PC-3 (cell line): ENCODE data around the gene ANO7. TPM values are rescaled to one million over a fixed set of nuclear protein-coding genes. Genes with fewer than 3 reads are reported as not detected.

Experiments used
- ATAC-seq: fragments of 200-7000 bp; cut with Tn5 transposase; 2 replicates; pipeline ENCODE4 v1.9.1; 2020; ENCODE audit warnings: mild to moderate bottlenecking, moderate library complexity
- BruUV-seq: library from RNA; stranded (reverse); fragments of 400-500 nt; replicated peaks from 2 replicates; lab custom pipeline; 2021; lab: Mats Ljungman, UMichigan
- CTCF ChIA-PET: fragments of 300-600 bp; sonication (Branson Sonifier 250); formaldehyde crosslinking; loops from one replicate; lab custom pipeline; 2022; ENCODE audit warnings: antibody characterized with exemption; lab: Charles Lee
- POLR2A ChIA-PET: fragments of 300-600 bp; sonication (Branson Sonifier 250); formaldehyde crosslinking; loops from one replicate; lab custom pipeline; 2022; ENCODE audit warnings: antibody characterized with exemption; ENCODE audit not compliant: unreplicated experiment; lab: Charles Lee
- DNase-seq: peaks from one replicate; pipeline ENCODE4 v3.0.0-alpha.2; 2015
- H2AFZ ChIP-seq: fragments of 300-600 bp; sonication (generic); 2 replicates; pipeline ENCODE4 v1.6.0; 2016; ENCODE audit warnings: antibody characterized with exemption, low read length
- H3F3A ChIP-seq: fragments of 300-600 bp; sonication (generic); one replicate; pipeline ENCODE4 v1.6.0; 2017; ENCODE audit warnings: antibody characterized with exemption, low read length, control low read depth, mild to moderate bottlenecking; ENCODE audit not compliant: unreplicated experiment
- H3K27ac ChIP-seq: fragments of 300-600 bp; sonication (generic); 2 replicates; pipeline ENCODE4 v1.5.1; 2016; ENCODE audit warnings: mild to moderate bottlenecking, low read length
- H3K27me3 ChIP-seq: fragments of 300-600 bp; sonication (generic); 2 replicates; pipeline ENCODE4 v1.6.1; 2016; ENCODE audit warnings: low read length, mixed read lengths
- H3K36me3 ChIP-seq: fragments of 300-600 bp; sonication (generic); 2 replicates; pipeline ENCODE4 v1.6.1; 2016; ENCODE audit warnings: low read depth, mixed run types, low read length, mixed read lengths
- H3K4me1 ChIP-seq: fragments of 300-600 bp; sonication (generic); 2 replicates; pipeline ENCODE4 v1.5.1; 2016; ENCODE audit warnings: low read length; ENCODE audit not compliant: insufficient read depth
- H3K4me2 ChIP-seq: fragments of 300-600 bp; sonication (generic); 2 replicates; pipeline ENCODE4 v1.6.0; 2016; ENCODE audit warnings: low read length
- H3K4me3 ChIP-seq: fragments of 300-600 bp; sonication (generic); 2 replicates; pipeline ENCODE4 v1.5.1; 2016; ENCODE audit warnings: mild to moderate bottlenecking, low read length, mixed read lengths
- H3K79me2 ChIP-seq: fragments of 300-600 bp; sonication (generic); 2 replicates; pipeline ENCODE4 v1.6.1; 2017; ENCODE audit warnings: low read length, mixed read lengths
- H3K9ac ChIP-seq: fragments of 300-600 bp; sonication (generic); 2 replicates; pipeline ENCODE4 v1.6.0; 2016; ENCODE audit warnings: mild to moderate bottlenecking, low read length
- H3K9me2 ChIP-seq: fragments of 300-600 bp; sonication (generic); replicated peaks from 2 replicates; pipeline ENCODE4 v1.6.1; 2016; ENCODE audit warnings: mixed run types, low read length, mixed read lengths
- H3K9me3 ChIP-seq: fragments of 300-600 bp; sonication (generic); 2 replicates; pipeline ENCODE4 v1.6.1; 2016; ENCODE audit warnings: low read length, mixed read lengths
- H4K20me1 ChIP-seq: fragments of 300-600 bp; sonication (generic); 2 replicates; pipeline ENCODE4 v1.6.1; 2016; ENCODE audit warnings: low read length, mixed read lengths
- EZH2 ChIP-seq: fragments of 300-600 bp; sonication (generic); IDR thresholded peaks from one replicate; pipeline ENCODE4 v1.6.1; 2017; ENCODE audit warnings: antibody characterized with exemption, mild to moderate bottlenecking, low read length; ENCODE audit not compliant: unreplicated experiment
- EZH2phosphoT487 ChIP-seq: fragments of 300-600 bp; sonication (generic); IDR thresholded peaks from 2 replicates; pipeline ENCODE4 v1.6.1; 2018; ENCODE audit warnings: mild to moderate bottlenecking, antibody characterized with exemption, low read length, borderline replicate concordance
- intact Hi-C: fragments of 100-400 bp; cut with micrococcal nuclease; formaldehyde crosslinking; loops from 2 replicates; pipeline ENCODE4 v1.9.0; 2023
- total RNA-seq: library from RNA; depleted of rRNA; stranded (reverse); fragments of >200 nt; gene quantifications from 2 replicates; pipeline ENCODE4 v1.2.3, GENCODE V29; 2014
- TF ChIP-seq, protein P1 (sequence below): fragments of 300-600 bp; sonication (generic); conservative IDR thresholded peaks from 2 replicates; pipeline ENCODE4 v1.5.1; 2017; ENCODE audit warnings: antibody characterized with exemption, low read depth, mild to moderate bottlenecking, low read length

ANO7 gene
- total RNA-seq, 1 experiment from 2014 or later: 2.6 TPM

DNA sequence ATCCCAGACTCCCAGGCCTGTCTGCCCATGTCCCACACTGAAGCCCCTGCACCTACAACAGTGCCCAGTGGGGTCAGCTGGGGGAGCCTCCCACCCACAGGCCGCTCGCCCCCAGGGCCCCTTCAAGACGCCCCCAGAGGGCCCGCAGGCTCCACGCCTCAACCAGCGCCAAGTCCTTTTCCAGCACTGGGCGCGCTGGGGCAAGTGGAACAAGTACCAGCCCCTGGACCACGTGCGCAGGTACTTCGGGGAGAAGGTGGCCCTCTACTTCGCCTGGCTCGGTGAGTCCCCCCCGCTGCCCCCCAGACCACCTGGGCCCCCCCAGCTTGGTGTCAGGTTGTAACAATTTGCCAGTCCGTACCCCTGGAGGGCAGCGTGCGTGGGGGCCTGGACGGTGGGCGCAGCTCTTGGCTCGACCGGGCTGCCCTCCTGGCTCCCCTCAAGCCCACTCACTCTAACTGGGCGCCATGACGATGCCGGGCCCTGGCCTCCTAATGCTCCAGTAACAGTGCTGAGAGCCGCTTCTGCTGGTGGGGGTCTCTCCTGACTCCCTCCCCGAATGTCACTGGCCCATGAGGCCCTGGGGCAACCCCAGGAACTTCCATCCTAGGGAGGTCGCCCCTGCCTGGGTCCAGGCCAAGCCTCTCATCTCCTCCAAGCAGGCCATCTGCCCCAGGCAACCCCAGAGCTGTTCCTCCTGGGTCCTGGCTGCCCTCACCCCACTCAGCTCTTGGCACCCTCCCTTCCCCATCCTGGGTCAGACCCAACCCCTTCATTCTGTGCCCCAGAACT is 14.9 kb downstream of the ANO7 start:
- no peaks in the 10 kb centered on the region for H3K9me3 ChIP-seq
- H3K4me2 ChIP-seq: no peak overlapping the region
- no peaks in the 10 kb centered on the region for H3K27me3 ChIP-seq
- no peaks in the 10 kb centered on the region for H3F3A ChIP-seq
- H3K9me2 ChIP-seq: no peaks in the 10 kb centered on the region
- H2AFZ ChIP-seq: no peak overlapping the region
- POLR2A ChIA-PET: no interaction called here
- H3K79me2 ChIP-seq: no peaks in the 10 kb centered on the region
- H3K9ac ChIP-seq: no peak overlapping the region
- CTCF ChIA-PET: no interaction called here
- H3K4me1 ChIP-seq: no peaks in the 10 kb centered on the region
- DNase-seq: no peak
- TF ChIP-seq EZH2: no peak
- TF ChIP-seq, protein P1, sequence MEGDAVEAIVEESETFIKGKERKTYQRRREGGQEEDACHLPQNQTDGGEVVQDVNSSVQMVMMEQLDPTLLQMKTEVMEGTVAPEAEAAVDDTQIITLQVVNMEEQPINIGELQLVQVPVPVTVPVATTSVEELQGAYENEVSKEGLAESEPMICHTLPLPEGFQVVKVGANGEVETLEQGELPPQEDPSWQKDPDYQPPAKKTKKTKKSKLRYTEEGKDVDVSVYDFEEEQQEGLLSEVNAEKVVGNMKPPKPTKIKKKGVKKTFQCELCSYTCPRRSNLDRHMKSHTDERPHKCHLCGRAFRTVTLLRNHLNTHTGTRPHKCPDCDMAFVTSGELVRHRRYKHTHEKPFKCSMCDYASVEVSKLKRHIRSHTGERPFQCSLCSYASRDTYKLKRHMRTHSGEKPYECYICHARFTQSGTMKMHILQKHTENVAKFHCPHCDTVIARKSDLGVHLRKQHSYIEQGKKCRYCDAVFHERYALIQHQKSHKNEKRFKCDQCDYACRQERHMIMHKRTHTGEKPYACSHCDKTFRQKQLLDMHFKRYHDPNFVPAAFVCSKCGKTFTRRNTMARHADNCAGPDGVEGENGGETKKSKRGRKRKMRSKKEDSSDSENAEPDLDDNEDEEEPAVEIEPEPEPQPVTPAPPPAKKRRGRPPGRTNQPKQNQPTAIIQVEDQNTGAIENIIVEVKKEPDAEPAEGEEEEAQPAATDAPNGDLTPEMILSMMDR: no peak
- no peak for TF ChIP-seq EZH2phosphoT487
- BruUV-seq: no TSS peak
- intact Hi-C loops: no loop called here
- no peaks in the 10 kb centered on the region for H4K20me1 ChIP-seq
- H3K27ac ChIP-seq: no peak overlapping the region
- H3K36me3 ChIP-seq: no peaks in the 10 kb centered on the region
- no peak overlapping the region for H3K4me3 ChIP-seq
- ATAC-seq: no peak

DNA sequence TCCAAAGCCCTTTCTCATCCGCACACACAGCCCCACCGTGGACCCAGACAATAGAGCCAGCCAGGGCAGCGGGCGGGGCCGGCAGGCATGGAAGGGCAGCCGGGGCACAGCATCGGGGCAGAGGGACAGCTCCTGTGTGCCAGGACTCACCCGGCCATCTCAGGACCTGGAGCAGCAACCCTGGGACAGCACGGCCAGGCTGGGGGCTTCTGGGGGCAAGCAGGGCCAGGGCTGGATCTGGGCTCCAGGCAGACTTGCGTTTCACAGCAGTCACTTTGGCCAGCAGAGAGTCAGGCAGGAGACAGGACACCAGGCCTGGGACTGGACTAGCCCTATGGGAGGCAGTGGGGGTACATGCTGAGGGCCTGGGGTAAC is 15.5 kb downstream of the ANO7 start:
- intact Hi-C loops: no loop called here
- Histone ChIP-seq H3F3A (no peaks in the 10 kb centered on the region), H3K79me2 (no peaks in the 10 kb centered on the region), H3K36me3 (no peaks in the 10 kb centered on the region), H3K27me3 (no peaks in the 10 kb centered on the region), H3K4me1 (no peaks in the 10 kb centered on the region), H3K4me2 (no peak overlapping the region), H3K4me3 (no peak overlapping the region), H2AFZ (no peak overlapping the region), H4K20me1 (no peaks in the 10 kb centered on the region), H3K9me3 (no peaks in the 10 kb centered on the region), H3K9ac (no peak overlapping the region), H3K27ac (no peak overlapping the region), H3K9me2 (no peaks in the 10 kb centered on the region)
- ATAC-seq (no peak), DNase-seq (no peak)
- ChIA-PET POLR2A (no interaction called here), CTCF (no interaction called here)
- BruUV-seq: no TSS peak
- TF ChIP-seq EZH2 (no peak), EZH2phosphoT487 (no peak)
- TF ChIP-seq, protein P1: no peak

DNA sequence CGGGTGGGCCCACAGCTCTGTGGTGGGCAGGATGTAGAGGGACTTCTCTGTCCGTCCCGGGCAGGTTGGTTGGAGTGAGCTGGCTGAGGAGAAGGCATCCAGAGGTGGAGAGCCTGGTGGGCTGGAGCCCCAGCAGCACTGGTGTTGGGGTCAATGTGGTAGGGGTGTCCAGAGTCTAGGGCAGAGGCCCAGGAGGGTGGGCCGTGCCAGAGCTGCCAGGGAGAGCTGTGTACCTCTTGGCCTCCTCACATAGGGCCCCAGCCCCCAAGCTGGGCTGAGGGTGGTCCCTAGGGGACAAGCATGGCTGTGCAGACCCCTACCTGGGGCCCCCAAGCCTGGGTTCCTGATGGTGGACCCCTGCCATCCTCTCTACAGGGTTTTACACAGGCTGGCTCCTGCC is 16.0 kb downstream of the ANO7 start:
- POLR2A ChIA-PET: no interaction called here

More for the DNA sequence above, 16.0 kb downstream of the ANO7 start:
- TF ChIP-seq, protein P1: no peak
- no peak for TF ChIP-seq EZH2
- no peak for TF ChIP-seq EZH2phosphoT487
- no peaks in the 10 kb centered on the region for H3K36me3 ChIP-seq
- no peak overlapping the region for H2AFZ ChIP-seq
- ATAC-seq: no peak
- no peaks in the 10 kb centered on the region for H4K20me1 ChIP-seq
- no peak overlapping the region for H3K4me2 ChIP-seq
- H3F3A ChIP-seq: no peaks in the 10 kb centered on the region
- no peaks in the 10 kb centered on the region for H3K27me3 ChIP-seq
- CTCF ChIA-PET: no interaction called here
- no peak for DNase-seq
- no peaks in the 10 kb centered on the region for H3K9me2 ChIP-seq
- H3K79me2 ChIP-seq: no peaks in the 10 kb centered on the region
- BruUV-seq: no TSS peak
- H3K9me3 ChIP-seq: no peaks in the 10 kb centered on the region
- no peak overlapping the region for H3K9ac ChIP-seq
- H3K4me3 ChIP-seq: no peak overlapping the region
- H3K27ac ChIP-seq: no peak overlapping the region
- no peaks in the 10 kb centered on the region for H3K4me1 ChIP-seq
- intact Hi-C loops: no loop called here
